Breast epithelium (tissue), 4 donors: ENCODE results near the gene SLC25A36. TPM values are rescaled to one million over a fixed set of nuclear protein-coding genes. Genes with fewer than 3 reads are reported as not detected.

Experiments used
- DNase-seq, 2 donors: peaks; one replicate each; pipeline ENCODE4 v3.0.0-alpha.2; 2019; ENCODE audit warnings: low spot score in 2 of 2
- H3K27ac ChIP-seq, 2 donors: fragments of 200-600 bp; sonication (generic) in 1 of 2; one replicate each; pipeline ENCODE4 v1.5.1; 2016 to 2019; ENCODE audit warnings: mild to moderate bottlenecking in 1 of 2
- H3K27me3 ChIP-seq, 2 donors: fragments of 200-600 bp; sonication (generic) in 1 of 2; one replicate each; pipeline versions ENCODE4 v1.5.1 to v1.6.0; 2017 to 2019; ENCODE audit warnings: control low read depth in 1 of 2, mild to moderate bottlenecking in 1 of 2
- H3K36me3 ChIP-seq: fragments of 200-600 bp; one replicate; pipeline ENCODE4 v1.5.1; 2019
- H3K4me1 ChIP-seq, 2 donors: fragments of 200-600 bp; sonication (generic); one replicate each; pipeline ENCODE4 v1.5.1; 2016 to 2019; ENCODE audit warnings: control low read depth in 1 of 2
- H3K4me3 ChIP-seq, 3 donors: fragments of 200-600 bp; sonication (generic); 1 replicate in 2 of 3; 2 replicates in 1 of 3; pipeline ENCODE4 v1.5.1; 2016 to 2019; ENCODE audit warnings: mild to moderate bottlenecking in 3 of 3, moderate library complexity in 2 of 3
- H3K9me3 ChIP-seq, 2 donors: fragments of 200-600 bp; sonication (generic) in 1 of 2; one replicate each; pipeline ENCODE4 v1.5.1; 2016 to 2019; ENCODE audit warnings: control low read depth in 1 of 2
- POLR2A ChIP-seq: fragments of 450-650 bp; IDR thresholded peaks from one replicate; pipeline ENCODE4 v1.6.1; 2016; ENCODE audit warnings: antibody characterized with exemption, mild to moderate bottlenecking, moderate library complexity
- POLR2AphosphoS5 ChIP-seq, 3 donors: sonication (generic); formaldehyde crosslinking; IDR thresholded peaks; one replicate each; pipeline ENCODE4 v1.6.1; 2017; ENCODE audit warnings: antibody characterized with exemption in 3 of 3
- intact Hi-C: fragments of 100-400 bp; cut with DNase I; formaldehyde crosslinking; loops from one replicate; pipeline ENCODE4 v1.15.1; 2023; ENCODE audit warnings: low total_unique reads
- total RNA-seq, 3 donors: library from RNA; depleted of rRNA; stranded (reverse); fragments of >200 nt; gene quantifications; one replicate each; pipeline ENCODE4 v1.1.0, GENCODE V29; 2016
- TF ChIP-seq, protein P1 (sequence below), 3 donors: fragments of 450-650 bp; IDR thresholded peaks; one replicate each; pipeline ENCODE4 v1.5.1; 2016 to 2017; ENCODE audit warnings: antibody characterized with exemption in 3 of 3, mild to moderate bottlenecking in 3 of 3, moderate library complexity in 3 of 3

SLC25A36 gene, protein sequence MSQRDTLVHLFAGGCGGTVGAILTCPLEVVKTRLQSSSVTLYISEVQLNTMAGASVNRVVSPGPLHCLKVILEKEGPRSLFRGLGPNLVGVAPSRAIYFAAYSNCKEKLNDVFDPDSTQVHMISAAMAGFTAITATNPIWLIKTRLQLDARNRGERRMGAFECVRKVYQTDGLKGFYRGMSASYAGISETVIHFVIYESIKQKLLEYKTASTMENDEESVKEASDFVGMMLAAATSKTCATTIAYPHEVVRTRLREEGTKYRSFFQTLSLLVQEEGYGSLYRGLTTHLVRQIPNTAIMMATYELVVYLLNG
- total RNA-seq, result 100 to 1,000 TPM in 1 of 3 donors, 10 to 100 TPM in 2; 74.7 to 111 (median 86.7) TPM

GRCh38 chr3:140941434-140942220, at the start of gene SLC25A36:
TSS of gene SLC25A36 (plus strand) at chr3:140941836. CDS start at chr3:140942055, 219 bp downstream.
- H3K27ac ChIP-seq, result peak within 1 kb of the TSS; percentile 98 to 99
- peak within 1 kb of the TSS; percentile 89 to 96 (median 95) for H3K4me3 ChIP-seq
- H3K4me1 ChIP-seq, result no peaks in the 10 kb centered on the region
- peak; percentile 95 to 96 for DNase-seq
- H3K9me3 ChIP-seq, result no peaks in the 10 kb centered on the region
- intact Hi-C loops, result no loop called here
- TF ChIP-seq, protein P1, sequence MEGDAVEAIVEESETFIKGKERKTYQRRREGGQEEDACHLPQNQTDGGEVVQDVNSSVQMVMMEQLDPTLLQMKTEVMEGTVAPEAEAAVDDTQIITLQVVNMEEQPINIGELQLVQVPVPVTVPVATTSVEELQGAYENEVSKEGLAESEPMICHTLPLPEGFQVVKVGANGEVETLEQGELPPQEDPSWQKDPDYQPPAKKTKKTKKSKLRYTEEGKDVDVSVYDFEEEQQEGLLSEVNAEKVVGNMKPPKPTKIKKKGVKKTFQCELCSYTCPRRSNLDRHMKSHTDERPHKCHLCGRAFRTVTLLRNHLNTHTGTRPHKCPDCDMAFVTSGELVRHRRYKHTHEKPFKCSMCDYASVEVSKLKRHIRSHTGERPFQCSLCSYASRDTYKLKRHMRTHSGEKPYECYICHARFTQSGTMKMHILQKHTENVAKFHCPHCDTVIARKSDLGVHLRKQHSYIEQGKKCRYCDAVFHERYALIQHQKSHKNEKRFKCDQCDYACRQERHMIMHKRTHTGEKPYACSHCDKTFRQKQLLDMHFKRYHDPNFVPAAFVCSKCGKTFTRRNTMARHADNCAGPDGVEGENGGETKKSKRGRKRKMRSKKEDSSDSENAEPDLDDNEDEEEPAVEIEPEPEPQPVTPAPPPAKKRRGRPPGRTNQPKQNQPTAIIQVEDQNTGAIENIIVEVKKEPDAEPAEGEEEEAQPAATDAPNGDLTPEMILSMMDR (IDR thresholded peaks at IDR 0.05), result peak in 2 of 3 donors; percentile 12 to 15
- TF ChIP-seq POLR2A (peak; percentile 89), POLR2AphosphoS5 (IDR thresholded peaks at IDR 0.05) (peak; percentile 95 to 99 (median 96))
- H3K27me3 ChIP-seq, result no peaks in the 10 kb centered on the region
- no peaks in the 10 kb centered on the region for H3K36me3 ChIP-seq

DNA sequence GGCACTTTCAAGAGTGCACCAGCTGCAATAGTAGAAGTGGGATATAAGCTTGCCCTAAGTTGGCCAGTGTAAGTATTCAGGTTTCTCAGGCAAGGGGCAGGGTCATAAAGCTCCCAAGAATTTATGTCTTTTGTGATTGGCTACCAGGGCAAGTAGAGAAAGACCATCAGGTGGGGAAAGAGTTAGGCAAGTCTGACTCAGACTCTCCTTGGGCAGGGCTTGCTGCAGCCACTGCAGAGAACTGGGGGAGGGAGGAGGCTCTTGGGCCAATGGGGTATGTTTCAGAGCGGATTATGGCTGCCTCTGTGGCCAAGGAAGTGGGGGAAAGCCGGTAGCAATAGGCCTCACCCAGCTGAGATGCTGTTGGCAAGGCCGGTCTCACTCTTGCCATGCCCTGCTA, 44.6 kb upstream of the SLC25A36 start:
- no peak for TF ChIP-seq POLR2A
- TF ChIP-seq, protein P1 (IDR thresholded peaks at IDR 0.05), result no peak
- TF ChIP-seq POLR2AphosphoS5 (IDR thresholded peaks at IDR 0.05), result no peak
- H3K27ac ChIP-seq, result no peak overlapping the region
- intact Hi-C loops, result no loop called here

DNA sequence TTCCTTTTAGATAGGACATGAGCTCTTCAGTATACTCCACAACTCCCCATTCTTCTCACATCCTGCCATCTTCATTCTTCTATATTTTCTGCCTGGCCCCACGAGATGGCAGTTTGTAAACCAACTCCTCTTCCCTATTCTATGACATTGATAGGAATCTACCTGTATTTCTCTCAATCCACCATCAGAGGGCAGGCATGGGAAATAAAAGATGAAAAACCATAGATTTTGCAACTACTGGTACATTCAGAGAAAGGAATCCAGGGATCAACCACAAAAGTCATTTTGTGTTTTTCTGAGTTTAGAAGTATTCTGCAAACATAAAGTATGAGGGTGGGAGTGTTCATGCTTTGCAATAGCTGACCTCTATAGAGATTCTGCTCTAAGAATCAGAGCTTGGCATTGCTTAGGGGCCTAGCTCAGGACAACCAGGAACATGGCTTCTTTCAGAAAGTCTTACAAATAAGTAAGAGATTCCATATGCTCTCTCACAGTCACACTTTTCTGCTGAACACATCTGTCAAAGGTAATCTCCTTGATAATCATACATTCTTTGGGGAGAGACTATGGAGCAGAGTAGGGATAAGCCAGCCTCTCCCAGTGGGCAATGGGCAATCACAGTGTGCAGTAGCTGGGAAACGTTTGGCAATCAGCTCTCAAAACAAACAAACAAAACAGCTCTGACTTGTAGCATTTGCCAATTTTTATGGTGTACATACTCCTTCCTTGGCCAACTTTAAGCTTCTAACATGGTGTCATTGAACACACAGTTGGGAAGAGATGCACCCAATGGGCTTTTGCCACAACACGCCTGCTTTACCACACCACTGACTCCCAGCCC, 43.1 kb upstream of the SLC25A36 start:
- Histone ChIP-seq H3K9me3 (no peaks in the 10 kb centered on the region), H3K36me3 (no peaks in the 10 kb centered on the region), H3K27ac (no peak overlapping the region), H3K27me3 (no peaks in the 10 kb centered on the region), H3K4me3 (no peak overlapping the region), H3K4me1 (no peaks in the 10 kb centered on the region)
- no peak for TF ChIP-seq POLR2AphosphoS5 (IDR thresholded peaks at IDR 0.05)
- TF ChIP-seq, protein P1 (IDR thresholded peaks at IDR 0.05), result peak; percentile 55 to 75 (median 66)
- TF ChIP-seq POLR2A, result no peak
- intact Hi-C loops, result no loop called here
- DNase-seq, result no peak

More for the DNA sequence above, 44.6 kb upstream of the SLC25A36 start:
- Histone ChIP-seq H3K4me3 (no peak overlapping the region), H3K9me3 (no peaks in the 10 kb centered on the region), H3K27me3 (no peaks in the 10 kb centered on the region), H3K36me3 (no peaks in the 10 kb centered on the region), H3K4me1 (no peaks in the 10 kb centered on the region)
- DNase-seq, result no peak

DNA sequence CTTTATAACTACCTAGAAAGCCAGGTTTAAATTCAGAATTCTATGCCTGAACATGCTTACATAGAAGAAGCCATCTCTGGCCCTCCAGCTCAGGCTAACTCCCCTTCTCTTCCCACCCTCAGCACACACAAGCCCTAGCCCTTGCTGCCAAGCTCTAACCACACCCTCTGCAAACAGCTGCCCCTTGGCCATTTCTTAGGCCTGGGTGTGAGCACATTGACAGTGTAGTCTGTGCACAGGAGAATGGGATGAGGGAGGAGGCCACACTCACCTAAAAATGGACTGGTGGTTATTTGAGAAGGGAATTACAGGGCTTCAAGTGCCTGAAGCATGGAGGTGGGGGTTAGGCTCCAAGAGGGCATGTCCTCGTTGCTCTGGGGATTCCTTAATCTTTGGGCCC, 42.3 kb upstream of the SLC25A36 start:
- no peaks in the 10 kb centered on the region for H3K36me3 ChIP-seq
- TF ChIP-seq POLR2AphosphoS5 (IDR thresholded peaks at IDR 0.05) (no peak), POLR2A (no peak)
- TF ChIP-seq, protein P1 (IDR thresholded peaks at IDR 0.05), result no peak
- no peaks in the 10 kb centered on the region for H3K9me3 ChIP-seq
- H3K27me3 ChIP-seq, result no peaks in the 10 kb centered on the region
- H3K4me1 ChIP-seq, result no peaks in the 10 kb centered on the region
- DNase-seq, result no peak
- H3K27ac ChIP-seq, result no peak overlapping the region
- H3K4me3 ChIP-seq, result no peak overlapping the region
- intact Hi-C loops, result no loop called here
